Parathyroid adenoma (tissue), 2 donors: ENCODE measurements around the gene RAC3.

Experiments used
- H2AFZ ChIP-seq: fragments of 300-600 bp; sonication (generic); one replicate; pipeline ENCODE4 v1.7.0; 2017; ENCODE audit warnings: antibody characterized with exemption, mild to moderate bottlenecking
- H3K27ac ChIP-seq: fragments of 300-600 bp; sonication (generic); one replicate; pipeline ENCODE4 v1.7.0; 2017
- H3K27me3 ChIP-seq: fragments of 300-600 bp; sonication (generic); one replicate; pipeline ENCODE4 v1.7.0; 2017; ENCODE audit warnings: low read length; ENCODE audit not compliant: control insufficient read depth, insufficient read depth
- H3K36me3 ChIP-seq: fragments of 300-600 bp; sonication (generic); one replicate; pipeline ENCODE4 v1.7.0; 2017; ENCODE audit warnings: low read length; ENCODE audit not compliant: control insufficient read depth, insufficient read depth
- H3K4me1 ChIP-seq: fragments of 300-600 bp; sonication (generic); one replicate; pipeline ENCODE4 v1.7.0; 2017; ENCODE audit warnings: control low read depth
- H3K4me2 ChIP-seq: fragments of 300-600 bp; sonication (generic); one replicate; pipeline ENCODE4 v1.7.0; 2017; ENCODE audit warnings: low read length
- H3K4me3 ChIP-seq: fragments of 300-600 bp; sonication (generic); one replicate; pipeline ENCODE4 v1.7.0; 2017; ENCODE audit warnings: low read depth, low read length
- H3K79me2 ChIP-seq: fragments of 300-600 bp; sonication (generic); one replicate; pipeline ENCODE4 v1.7.0; 2017; ENCODE audit warnings: control low read depth
- H3K9ac ChIP-seq: fragments of 300-600 bp; sonication (generic); one replicate; pipeline ENCODE4 v1.7.0; 2017; ENCODE audit warnings: mild to moderate bottlenecking
- H3K9me3 ChIP-seq: fragments of 300-600 bp; sonication (generic); one replicate; pipeline ENCODE4 v1.7.0; 2017; ENCODE audit warnings: low read length; ENCODE audit not compliant: control insufficient read depth
- CTCF ChIP-seq: fragments of 300-600 bp; sonication (generic); IDR thresholded peaks from one replicate; pipeline ENCODE4 v1.7.0; 2017; ENCODE audit warnings: antibody characterized with exemption, mild to moderate bottlenecking
- donor health status: primary hyperparathyroidism.

Gene RAC3

GRCh38 chr17:82009413-82009812, 22.1 kb upstream of the RAC3 start:
- Histone ChIP-seq H3K4me2 (no peak overlapping the region), H3K36me3 (no peaks in the 10 kb centered on the region), H3K9me3 (no peaks in the 10 kb centered on the region), H3K79me2 (no peaks in the 10 kb centered on the region), H3K27ac (no peak overlapping the region), H2AFZ (no peak overlapping the region), H3K9ac (no peak overlapping the region), H3K4me3 (no peak overlapping the region), H3K4me1 (no peaks in the 10 kb centered on the region), H3K27me3 (no peaks in the 10 kb centered on the region)
- TF ChIP-seq CTCF, result no peak

DNA sequence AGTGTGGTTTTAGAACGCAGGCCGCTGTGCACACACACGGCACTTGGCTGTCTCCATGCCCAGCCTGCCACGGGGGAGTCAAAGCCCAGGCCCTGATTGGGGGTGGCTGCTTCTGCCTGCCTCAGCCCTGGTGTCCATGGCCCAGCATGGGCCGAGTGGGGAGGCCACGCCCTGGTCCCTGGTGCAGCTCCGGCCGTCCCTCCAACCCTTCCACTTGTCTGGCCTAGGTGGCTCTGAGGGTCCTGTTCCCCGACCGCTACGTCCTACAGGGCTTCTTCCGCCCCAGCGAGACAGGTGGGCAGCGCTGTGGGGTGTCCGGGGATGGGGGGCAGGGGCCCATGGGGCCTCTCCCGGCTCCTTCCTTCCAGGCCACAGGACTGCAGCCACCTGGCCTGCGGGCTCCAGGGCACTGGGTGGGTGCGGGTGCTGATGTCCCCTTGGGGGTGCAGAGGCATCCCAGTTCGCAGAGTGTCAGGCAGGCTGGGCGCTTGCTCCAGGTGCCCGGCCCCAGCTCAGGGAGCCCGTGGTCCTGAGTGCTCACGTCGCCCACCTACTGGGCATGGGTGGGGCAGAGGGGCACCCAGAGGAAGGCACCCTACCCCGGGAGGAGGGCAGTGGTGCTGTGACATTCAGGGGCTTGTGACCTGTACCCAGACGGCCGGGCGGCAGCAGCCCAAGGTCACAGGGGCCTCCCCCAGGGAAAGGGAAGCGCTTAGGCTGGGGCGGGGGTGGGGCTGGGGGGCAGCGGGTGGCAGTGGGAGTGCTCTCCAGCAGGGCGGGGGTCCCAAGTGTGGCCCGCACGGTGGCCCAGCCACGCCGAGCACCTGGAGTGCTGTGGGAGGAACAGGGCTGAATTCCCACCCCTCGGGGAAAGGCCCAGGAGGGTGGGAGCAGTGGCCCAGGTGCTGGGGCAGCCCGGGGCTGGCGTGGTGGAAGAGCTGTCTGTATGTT, 20.6 kb upstream of the RAC3 start:
- H3K27ac ChIP-seq, result no peak overlapping the region
- H2AFZ ChIP-seq, result no peak overlapping the region
- no peaks in the 10 kb centered on the region for H3K27me3 ChIP-seq
- no peaks in the 10 kb centered on the region for H3K79me2 ChIP-seq
- no peaks in the 10 kb centered on the region for H3K4me1 ChIP-seq
- H3K4me2 ChIP-seq, result no peak overlapping the region
- no peaks in the 10 kb centered on the region for H3K36me3 ChIP-seq
- H3K9ac ChIP-seq, result no peak overlapping the region
- no peaks in the 10 kb centered on the region for H3K9me3 ChIP-seq
- H3K4me3 ChIP-seq, result no peak overlapping the region
- TF ChIP-seq CTCF, result no peak

GRCh38 chr17:82011617-82012187, 19.8 kb upstream of the RAC3 start:
- Histone ChIP-seq H3K79me2 (no peaks in the 10 kb centered on the region), H3K27me3 (no peaks in the 10 kb centered on the region), H3K4me2 (no peak overlapping the region), H3K27ac (no peak overlapping the region), H3K9me3 (no peaks in the 10 kb centered on the region), H3K9ac (no peak overlapping the region), H2AFZ (no peak overlapping the region), H3K4me3 (no peak overlapping the region), H3K36me3 (no peaks in the 10 kb centered on the region), H3K4me1 (no peaks in the 10 kb centered on the region)
- TF ChIP-seq CTCF, result no peak

DNA sequence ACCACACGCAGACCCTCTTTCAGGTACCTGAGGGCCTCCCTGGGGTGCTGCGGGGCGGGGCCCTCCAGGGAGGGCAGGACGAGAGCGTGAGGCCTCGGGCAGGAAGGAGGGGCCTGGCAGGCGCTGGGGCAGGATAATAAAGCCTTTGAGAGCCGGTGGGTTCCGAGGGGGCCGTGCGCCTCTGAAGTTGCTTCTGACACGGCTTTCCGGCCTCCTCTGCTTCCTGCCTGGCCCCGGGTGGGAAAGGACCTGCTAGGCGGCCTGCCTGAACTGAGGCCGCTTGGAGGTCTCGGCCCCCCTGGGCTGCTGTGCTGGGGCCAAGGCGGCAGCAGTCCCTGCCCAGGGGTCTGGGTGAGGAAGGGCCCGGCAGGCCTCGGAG, 19.2 kb upstream of the RAC3 start:
- Histone ChIP-seq H3K4me2 (no peak overlapping the region), H3K4me1 (no peaks in the 10 kb centered on the region), H3K36me3 (no peaks in the 10 kb centered on the region), H3K79me2 (no peaks in the 10 kb centered on the region), H2AFZ (no peak overlapping the region), H3K27me3 (no peaks in the 10 kb centered on the region), H3K27ac (no peak overlapping the region), H3K4me3 (no peak overlapping the region), H3K9ac (no peak overlapping the region), H3K9me3 (no peaks in the 10 kb centered on the region)
- no peak for TF ChIP-seq CTCF
